Measurements from ENCODE around the gene CNTNAP2. TPM values are rescaled to one million over a fixed set of nuclear protein-coding genes. Genes with fewer than 3 reads are reported as not detected.

CNTNAP2 gene
- total RNA-seq, 1 experiment from 2014 or later, result 64.5 TPM

DNA sequence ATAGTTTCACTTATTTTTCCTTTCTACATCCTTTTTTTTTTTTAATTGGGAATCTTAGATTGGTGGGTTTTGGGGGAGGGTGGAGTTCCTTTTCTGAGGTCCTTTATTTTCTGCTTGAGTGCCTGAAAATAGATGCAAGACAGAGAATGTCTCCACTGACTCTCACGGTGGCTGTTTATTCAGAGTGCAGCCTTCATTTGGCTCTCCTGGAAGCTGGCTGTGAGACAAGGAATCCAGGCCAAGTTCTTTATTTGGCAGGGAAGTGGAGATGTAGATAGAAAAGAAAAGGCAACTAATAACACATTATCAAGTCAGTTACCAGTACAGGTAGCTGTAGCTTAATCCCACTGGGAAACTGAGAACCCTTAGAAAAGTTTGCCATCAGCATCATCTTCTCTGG lies 118.6 kb downstream of the CNTNAP2 start:
- no peak overlapping the region for H3K27ac Mint-ChIP-seq
- H3K27me3 Mint-ChIP-seq (ENCODE audit: low read depth), result no peaks in the 10 kb centered on the region
- H3K9me3 Mint-ChIP-seq, result no peaks in the 10 kb centered on the region

More for the DNA sequence above, 118.6 kb downstream of the CNTNAP2 start:
- Histone ChIP-seq H2AK5ac (ENCODE audit: insufficient read length, low read length) (no peak overlapping the region), H2BK120ac (ENCODE audit: low read depth, low read length, poor library complexity, severe bottlenecking) (no peak overlapping the region), H2BK5ac (ENCODE audit: insufficient read length, low read length) (no peak overlapping the region), H3K18ac (ENCODE audit: insufficient read length, low read depth, low read length) (no peak overlapping the region), H3K4me1 (ENCODE audit: insufficient read depth, low read length) (no peaks in the 10 kb centered on the region; the same call in 1 of the 2 replicates), H3K9ac (ENCODE audit: extremely low read depth, insufficient read length, low read length) (no peak overlapping the region), H3K4me2 (ENCODE audit: insufficient read depth, insufficient read length, low read length) (no peak overlapping the region), H3K4ac (ENCODE audit: low read depth, low read length) (no peak overlapping the region), H3K23me2 (ENCODE audit: insufficient read length, low read depth, low read length, poor library complexity, severe bottlenecking) (no peaks in the 10 kb centered on the region), H3K14ac (ENCODE audit: insufficient read depth, low read length) (no peak overlapping the region), H2BK15ac (ENCODE audit: low read depth, low read length) (no peak overlapping the region), H4K91ac (ENCODE audit: insufficient read length, low read depth, low read length) (no peak overlapping the region), H3K56ac (ENCODE audit: insufficient read length, low read depth, low read length) (no peak overlapping the region), H3T11ph (ENCODE audit: low read length) (no peak overlapping the region), H2BK20ac (ENCODE audit: low read depth, low read length, poor library complexity, severe bottlenecking) (no peak overlapping the region), H2BK12ac (ENCODE audit: insufficient read length, low read depth, low read length) (no peak overlapping the region), H3K27ac (ENCODE audit: insufficient read length, low read depth, low read length) (no peak overlapping the region), H3K9me3 (ENCODE audit: control insufficient read depth, low read depth, low read length) (no peaks in the 10 kb centered on the region), H3K79me1 (ENCODE audit: insufficient read depth, low read depth, low read length, poor library complexity, severe bottlenecking) (peaks cover 4% of the 10 kb centered on the region), H3K79me2 (ENCODE audit: insufficient read depth, low read length) (peaks cover 2% of the 10 kb centered on the region; the same call in 1 of the 2 replicates), H3K27me3 (ENCODE audit: insufficient read depth, low read length) (no peaks in the 10 kb centered on the region; the same call in 1 of the 2 replicates), H4K5ac (ENCODE audit: insufficient read length, low read depth, low read length) (no peak overlapping the region), H3K23ac (ENCODE audit: insufficient read length, low read depth, low read length) (no peak overlapping the region), H4K8ac (replicated peaks; ENCODE audit: insufficient read length, low read depth, low read length) (no peak overlapping the region), H4K20me1 (ENCODE audit: control insufficient read depth, insufficient read depth, insufficient read length) (no peaks in the 10 kb centered on the region), H2AFZ (ENCODE audit: low read length) (no peak overlapping the region)
- TF ChIP-seq, protein P1, sequence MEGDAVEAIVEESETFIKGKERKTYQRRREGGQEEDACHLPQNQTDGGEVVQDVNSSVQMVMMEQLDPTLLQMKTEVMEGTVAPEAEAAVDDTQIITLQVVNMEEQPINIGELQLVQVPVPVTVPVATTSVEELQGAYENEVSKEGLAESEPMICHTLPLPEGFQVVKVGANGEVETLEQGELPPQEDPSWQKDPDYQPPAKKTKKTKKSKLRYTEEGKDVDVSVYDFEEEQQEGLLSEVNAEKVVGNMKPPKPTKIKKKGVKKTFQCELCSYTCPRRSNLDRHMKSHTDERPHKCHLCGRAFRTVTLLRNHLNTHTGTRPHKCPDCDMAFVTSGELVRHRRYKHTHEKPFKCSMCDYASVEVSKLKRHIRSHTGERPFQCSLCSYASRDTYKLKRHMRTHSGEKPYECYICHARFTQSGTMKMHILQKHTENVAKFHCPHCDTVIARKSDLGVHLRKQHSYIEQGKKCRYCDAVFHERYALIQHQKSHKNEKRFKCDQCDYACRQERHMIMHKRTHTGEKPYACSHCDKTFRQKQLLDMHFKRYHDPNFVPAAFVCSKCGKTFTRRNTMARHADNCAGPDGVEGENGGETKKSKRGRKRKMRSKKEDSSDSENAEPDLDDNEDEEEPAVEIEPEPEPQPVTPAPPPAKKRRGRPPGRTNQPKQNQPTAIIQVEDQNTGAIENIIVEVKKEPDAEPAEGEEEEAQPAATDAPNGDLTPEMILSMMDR (conservative IDR thresholded peaks at IDR 0.05), result no peak
- DNase-seq, result no peak
- H3K36me3 Mint-ChIP-seq (ENCODE audit: insufficient read depth in 1 of 3, low read depth in 3 of 3), result peaks cover 32 to 38% (median 35%) of the 10 kb centered on the region in 3 experiments
- no peak overlapping the region for H3K4me3 Mint-ChIP-seq
- peaks cover 9 to 13% of the 10 kb centered on the region in 2 experiments for H3K4me1 Mint-ChIP-seq
- WGBS (ENCODE audit: extremely low coverage, insufficient read length, low lambda C conversion rate), result no CpG with 5 or more reads among the region's 1 CpG
